ENCODE data around the gene BNC2.

- TF ChIP-seq POLR2A (IDR thresholded peaks at IDR 0.05) (no peak), CTCF (IDR thresholded peaks at IDR 0.05) (no peak)
These were observed 150.1 kb downstream of the BNC2 start for GRCh38 chr9:16720386-16720785.
